IMR-90 (cell line): ENCODE measurements around the gene FAM174C. TPM values are rescaled to one million over a fixed set of nuclear protein-coding genes. Genes with fewer than 3 reads are reported as not detected.

Source experiments
- ATAC-seq: fragments of 200-7000 bp; cut with Tn5 transposase; 2 replicates; pipeline ENCODE4 v1.9.1; 2020; ENCODE audit warnings: low read depth, mild to moderate bottlenecking, moderate library complexity
- BruUV-seq: library from RNA; stranded (reverse); fragments of 400-500 nt; replicated peaks from 2 replicates; lab custom pipeline; 2021; lab: Mats Ljungman, UMichigan
- CTCF ChIA-PET: fragments of 300-600 bp; formaldehyde crosslinking; extraction: SDS; loops from one replicate; lab custom pipeline; 2021; ENCODE audit warnings: antibody characterized with exemption; lab: Yijun Ruan, JAX
- POLR2A ChIA-PET: fragments of 300-600 bp; sonication (Branson Sonifier 250); formaldehyde crosslinking; loops from one replicate; lab custom pipeline; 2022; ENCODE audit warnings: antibody characterized with exemption; ENCODE audit not compliant: unreplicated experiment; lab: Charles Lee
- DNase-seq: peaks from one replicate; pipeline ENCODE4 v3.0.0; 2013
- H2AFZ ChIP-seq: replicated peaks from 2 replicates; pipeline ENCODE3; 2013; ENCODE audit warnings: low read length, mild to moderate bottlenecking; ENCODE audit not compliant: poor library complexity
- H2AK5ac ChIP-seq: 2 replicates; pipeline ENCODE4 v1.6.1; 2013; ENCODE audit warnings: low read depth, low read length, inconsistent platforms
- H2AK9ac ChIP-seq: replicated peaks from 2 replicates; pipeline ENCODE3; 2013; ENCODE audit warnings: mild to moderate bottlenecking, low read depth, low read length, moderate library complexity; ENCODE audit not compliant: poor library complexity
- H2BK120ac ChIP-seq: 2 replicates; pipeline ENCODE4 v1.6.1; 2013; ENCODE audit warnings: low read depth, low read length, inconsistent platforms
- H2BK15ac ChIP-seq: 3 replicates; pipeline ENCODE4 v1.6.1; 2013; ENCODE audit warnings: low read depth, low read length, inconsistent platforms
- H2BK20ac ChIP-seq: 2 replicates; pipeline ENCODE4 v1.6.1; 2013; ENCODE audit warnings: low read depth, mild to moderate bottlenecking, inconsistent platforms, low read length, moderate library complexity
- H2BK5ac ChIP-seq: 2 replicates; pipeline ENCODE4 v1.6.1; 2013; ENCODE audit warnings: mild to moderate bottlenecking, low read depth, low read length, inconsistent platforms; ENCODE audit not compliant: poor library complexity, severe bottlenecking
- H3K14ac ChIP-seq: replicated peaks from 2 replicates; pipeline ENCODE4 v1.6.1; 2013; ENCODE audit warnings: low read depth, low read length, inconsistent platforms
- H3K18ac ChIP-seq: 2 replicates; pipeline ENCODE4 v1.6.1; 2013; ENCODE audit warnings: low read depth, low read length, control low read depth
- H3K23ac ChIP-seq: 2 replicates; pipeline ENCODE4 v1.6.1; 2013; ENCODE audit warnings: low read depth, low read length, inconsistent platforms
- H3K27ac ChIP-seq: 2 replicates; pipeline ENCODE4 v1.5.1; 2013; ENCODE audit warnings: mild to moderate bottlenecking, control low read depth, low read length; ENCODE audit not compliant: insufficient read depth
- H3K27me3 ChIP-seq: 2 replicates; pipeline ENCODE4 v1.6.1; 2013; ENCODE audit warnings: low read length; ENCODE audit not compliant: control insufficient read depth, insufficient read depth
- H3K36me3 ChIP-seq: 2 replicates; pipeline ENCODE4 v1.6.1; 2013; ENCODE audit warnings: low read length, mixed read lengths; ENCODE audit not compliant: control insufficient read depth, insufficient read depth
- H3K4ac ChIP-seq: 2 replicates; pipeline ENCODE4 v1.6.1; 2013; ENCODE audit warnings: low read depth, low read length, inconsistent platforms
- H3K4me1 ChIP-seq: 2 replicates; pipeline ENCODE4 v1.6.1; 2013; ENCODE audit warnings: low read length, mixed read lengths; ENCODE audit not compliant: control insufficient read depth, insufficient read depth
- H3K4me2 ChIP-seq: 2 replicates; pipeline ENCODE4 v1.6.1; 2013; ENCODE audit warnings: low read depth, mild to moderate bottlenecking, control low read depth, low read length, moderate library complexity
- H3K4me3 ChIP-seq: 2 replicates; pipeline ENCODE4 v1.5.1; 2013; ENCODE audit warnings: low read depth, mild to moderate bottlenecking, control low read depth, low read length, moderate library complexity; ENCODE audit not compliant: insufficient read depth
- H3K56ac ChIP-seq: 2 replicates; pipeline ENCODE4 v1.6.1; 2013; ENCODE audit warnings: low read length, inconsistent platforms; ENCODE audit not compliant: insufficient read depth; ENCODE audit errors: extremely low read depth
- H3K79me1 ChIP-seq, 2 experiments: 2 replicates each; pipeline ENCODE4 v1.6.1; 2013; ENCODE audit warnings: low read length in 2 of 2, inconsistent platforms in 1 of 2, low read depth in 1 of 2
- H3K9ac ChIP-seq: 2 replicates; pipeline ENCODE4 v1.6.1; 2013; ENCODE audit warnings: low read depth, low read length, control low read depth
- H3K9me1 ChIP-seq: 2 replicates; pipeline ENCODE4 v1.6.1; 2013; ENCODE audit warnings: low read length, inconsistent platforms; ENCODE audit not compliant: insufficient read depth
- H3K9me3 ChIP-seq: 2 replicates; pipeline ENCODE4 v1.6.1; 2013; ENCODE audit warnings: low read length; ENCODE audit not compliant: control insufficient read depth, insufficient read depth
- H4K20me1 ChIP-seq: 2 replicates; pipeline ENCODE4 v1.6.1; 2013; ENCODE audit warnings: low read length, inconsistent platforms; ENCODE audit not compliant: insufficient read depth
- H4K5ac ChIP-seq: 2 replicates; pipeline ENCODE4 v1.6.1; 2013; ENCODE audit warnings: mild to moderate bottlenecking, low read depth, low read length, control low read depth
- H4K8ac ChIP-seq, 2 experiments: 2 replicates each; pipeline ENCODE4 v1.6.1; 2013; ENCODE audit warnings: low read depth in 2 of 2, low read length in 2 of 2, control low read depth in 1 of 2, inconsistent platforms in 1 of 2
- H4K91ac ChIP-seq: 2 replicates; pipeline ENCODE4 v1.6.1; 2013; ENCODE audit warnings: low read depth, low read length, inconsistent platforms; ENCODE audit not compliant: insufficient read depth
- BHLHE40 ChIP-seq: fragments of 150-350 bp; IDR thresholded peaks from 2 replicates; pipeline ENCODE4 v1.6.1; 2016; ENCODE audit warnings: mild to moderate bottlenecking, low read depth, low read length
- CEBPB ChIP-seq: IDR thresholded peaks from 2 replicates; pipeline ENCODE4 v1.6.1; 2012; ENCODE audit warnings: low read depth, low read length, improper control_type of control experiment
- CTCF ChIP-seq: conservative IDR thresholded peaks from 2 replicates; pipeline ENCODE4 v1.5.1; 2012; ENCODE audit warnings: mild to moderate bottlenecking, low read depth, low read length, improper control_type of control experiment
- ELK1 ChIP-seq: fragments of 150-350 bp; IDR thresholded peaks from 2 replicates; pipeline ENCODE4 v1.6.1; 2016; ENCODE audit warnings: low read depth, mild to moderate bottlenecking, low read length, moderate library complexity, borderline replicate concordance
- MXI1 ChIP-seq: IDR thresholded peaks from 2 replicates; pipeline ENCODE4 v1.6.1; 2012; ENCODE audit warnings: low read depth, mild to moderate bottlenecking, low read length, moderate library complexity, borderline replicate concordance
- POLR2A ChIP-seq: IDR thresholded peaks from 2 replicates; pipeline ENCODE4 v1.6.1; 2012; ENCODE audit warnings: mild to moderate bottlenecking, low read depth, low read length
- RAD21 ChIP-seq: IDR thresholded peaks from 2 replicates; pipeline ENCODE4 v1.6.1; 2012; ENCODE audit warnings: low read length, improper control_type of control experiment
- RCOR1 ChIP-seq: IDR thresholded peaks from 2 replicates; pipeline ENCODE4 v1.6.1; 2012; ENCODE audit warnings: mild to moderate bottlenecking, low read length, improper control_type of control experiment; ENCODE audit not compliant: insufficient replicate concordance
- SMC3 ChIP-seq: fragments of 150-350 bp; IDR thresholded peaks from 2 replicates; pipeline ENCODE4 v1.6.1; 2016; ENCODE audit warnings: low read depth, mild to moderate bottlenecking, antibody characterized with exemption, low read length, moderate library complexity
- WGBS, 2 experiments: methylation state at CpG; one replicate each; pipeline versions ENCODE4 v1.1.5 to v1.1.7; 2013; ENCODE audit warnings: missing lambda C conversion rate in 2 of 2; ENCODE audit not compliant: insufficient read length in 1 of 2; ENCODE audit errors: extremely low coverage in 2 of 2; 5-methylcytosine and 5-hydroxymethylcytosine counted together
- dilution Hi-C: fragments of 300-500 bp; cut with HindIII; formaldehyde crosslinking; loops from one replicate; pipeline ENCODE4 v1.14.3; 2018; ENCODE audit warnings: low sequenced_read_pairs; ENCODE audit not compliant: unreplicated experiment
- in situ Hi-C: fragments of 300-500 bp; cut with MboI; formaldehyde crosslinking; loops from 3 replicates; pipeline ENCODE4 v1.14.3; 2019; ENCODE audit warnings: low sequenced_read_pairs, inconsistent platforms, mixed read lengths
- intact Hi-C: fragments of 100-400 bp; cut with micrococcal nuclease; formaldehyde crosslinking; loops from 2 replicates; pipeline ENCODE4 v1.10.0; 2022
- polyA plus RNA-seq, 3 experiments: library from polyadenylated mRNA; depleted of rRNA; stranded (reverse); fragments of >200 nt; gene quantifications; 2 replicates each; pipeline ENCODE4 v1.2.3, GENCODE V29; 2012; ENCODE audit warnings: low replicate concordance in 1 of 3
- total RNA-seq: library from RNA; depleted of rRNA; stranded (reverse); fragments of >200 nt; gene quantifications from 2 replicates; pipeline ENCODE4 v1.2.3, GENCODE V29; 2012

FAM174C gene
- total and polyA plus RNA-seq, 2 of the 4 experiments (the other 2 are of a cell fraction) = 7.5 to 61.8 TPM

- Histone ChIP-seq H4K5ac (no peak overlapping the region), H2BK5ac (no peak overlapping the region), H3K4me1 (no peaks in the 10 kb centered on the region), H4K8ac (no peak overlapping the region), H3K36me3 (no peaks in the 10 kb centered on the region), H3K18ac (no peak overlapping the region), H3K56ac (no peak overlapping the region), H2AK5ac (no peak overlapping the region), H2BK120ac (no peak overlapping the region), H3K9me3 (no peaks in the 10 kb centered on the region), H3K9ac (no peak overlapping the region), H3K27me3 (peaks cover 2% of the 10 kb centered on the region; the same call in 1 of the 2 replicates), H3K23ac (no peak overlapping the region), H3K4me2 (no peak overlapping the region), H3K14ac (no peak overlapping the region), H3K4ac (no peak overlapping the region), H2BK15ac (no peak overlapping the region), H3K9me1 (no peaks in the 10 kb centered on the region), H2BK20ac (no peak overlapping the region), H3K4me3 (no peak overlapping the region), H2AFZ (no peak overlapping the region), H3K79me1 (no peaks in the 10 kb centered on the region), H4K91ac (no peak overlapping the region), H3K27ac (no peak overlapping the region), H2AK9ac (no peak overlapping the region), H4K20me1 (no peaks in the 10 kb centered on the region)
- ATAC-seq (no peak), DNase-seq (no peak)
- in situ Hi-C loops = no loop called here
- BruUV-seq = no TSS peak
- ChIA-PET CTCF (no interaction called here), POLR2A (no interaction called here)
- dilution Hi-C loops = no loop called here
- 94% methylated on average over 26 of the region's 38 CpGs; no CpG with 5 or more reads in 1 of the 2 experiments for WGBS, 2 experiments
- intact Hi-C loops = no loop called here
- TF ChIP-seq CTCF (no peak), POLR2A (no peak), BHLHE40 (no peak), MXI1 (no peak), CEBPB (no peak), SMC3 (no peak), ELK1 (no peak), RAD21 (no peak), RCOR1 (no peak)
These were observed 32.0 kb downstream of the FAM174C start for GRCh38 chr19:1307320-1307719.
